DMS53 (cell line): Measurements from ENCODE around the gene ODAD4.
"Not testable (repeated sequence)": the region's sequence is repeated elsewhere in the genome, so short reads cannot be mapped to it uniquely, and the experiment has no call there.

Experiments used
- DNase-seq: peaks from one replicate; lab custom pipeline; 2025; lab: John Stamatoyannopoulos, UW

ODAD4 gene

DNA sequence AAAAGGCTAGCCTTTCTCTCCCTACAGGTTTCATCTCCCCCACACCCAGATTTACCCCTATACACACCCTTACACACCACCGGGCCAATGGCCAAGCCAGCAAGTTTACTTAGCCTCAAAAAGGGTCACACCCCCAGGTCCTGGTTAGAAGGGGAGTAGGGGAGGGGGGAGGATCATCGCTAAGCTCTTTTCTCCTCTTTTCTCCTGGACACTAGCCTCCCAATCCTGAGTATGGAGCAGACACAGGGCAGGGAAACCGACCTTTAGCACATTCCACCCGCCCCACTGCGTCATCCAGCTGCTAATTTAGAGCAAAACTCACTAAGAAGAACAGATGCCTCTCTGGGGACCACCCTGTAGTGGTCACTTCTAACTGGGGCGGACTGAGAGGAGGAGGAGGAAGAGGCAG lies 16.1 kb upstream of the ODAD4 start:
- no peak for DNase-seq

GRCh38 chr17:41915020-41915419 lies 15.4 kb upstream of the ODAD4 start:
- DNase-seq = no peak

DNA sequence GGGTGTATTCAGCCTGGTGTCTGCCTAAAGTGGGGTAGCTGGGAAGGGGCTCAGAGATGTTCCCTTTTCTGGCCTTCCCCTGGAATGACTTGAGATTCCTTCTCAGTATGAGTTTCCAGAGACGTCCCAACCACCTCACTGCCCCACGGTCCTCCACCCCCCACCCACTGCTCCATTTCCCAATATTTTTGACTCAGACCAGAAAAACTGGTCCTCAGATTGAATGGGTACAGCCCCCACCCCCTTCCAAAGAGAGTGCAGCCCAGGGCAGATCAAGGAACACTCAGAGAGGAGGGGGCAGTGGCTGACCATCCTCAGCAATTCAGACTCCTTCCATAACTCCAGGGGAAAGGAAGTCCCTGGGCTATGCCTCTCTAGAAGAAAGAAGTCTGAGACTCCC lies 14.9 kb upstream of the ODAD4 start:
- DNase-seq = no peak

- DNase-seq = no peak
These were observed 13.2 kb upstream of the ODAD4 start for GRCh38 chr17:41917192-41917591.

DNA sequence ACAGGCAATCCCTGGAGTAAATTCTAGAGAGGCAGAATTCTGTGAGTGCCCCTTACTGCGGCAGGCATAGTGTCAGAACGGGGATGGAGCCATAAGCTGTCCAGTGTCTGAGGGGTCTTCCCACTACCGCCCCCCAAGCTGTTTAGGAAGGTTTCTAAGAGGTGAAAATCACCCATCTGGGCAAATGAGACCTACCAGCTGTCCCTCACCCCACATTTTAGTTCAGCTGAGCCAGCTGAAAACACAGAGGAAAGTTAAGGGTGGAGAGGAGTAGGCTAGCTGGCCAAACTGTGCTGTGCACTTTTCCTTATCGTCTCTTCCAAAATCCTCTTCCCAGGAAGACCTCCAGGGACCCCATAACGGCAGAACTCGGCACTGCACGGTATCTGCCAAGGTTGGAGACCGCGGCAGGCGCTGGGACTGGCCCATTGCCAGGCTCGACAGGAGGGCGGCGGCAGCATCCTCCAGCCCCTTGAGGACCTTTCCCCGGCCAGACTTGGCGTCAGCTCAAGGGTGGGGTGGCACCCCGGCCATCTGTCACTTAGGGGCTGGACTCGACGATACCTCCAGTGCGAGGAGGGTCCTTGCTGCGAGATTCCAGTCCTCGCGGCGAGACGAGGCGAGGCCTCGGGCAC lies 12.6 kb upstream of the ODAD4 start:
- no peak for DNase-seq

DNA sequence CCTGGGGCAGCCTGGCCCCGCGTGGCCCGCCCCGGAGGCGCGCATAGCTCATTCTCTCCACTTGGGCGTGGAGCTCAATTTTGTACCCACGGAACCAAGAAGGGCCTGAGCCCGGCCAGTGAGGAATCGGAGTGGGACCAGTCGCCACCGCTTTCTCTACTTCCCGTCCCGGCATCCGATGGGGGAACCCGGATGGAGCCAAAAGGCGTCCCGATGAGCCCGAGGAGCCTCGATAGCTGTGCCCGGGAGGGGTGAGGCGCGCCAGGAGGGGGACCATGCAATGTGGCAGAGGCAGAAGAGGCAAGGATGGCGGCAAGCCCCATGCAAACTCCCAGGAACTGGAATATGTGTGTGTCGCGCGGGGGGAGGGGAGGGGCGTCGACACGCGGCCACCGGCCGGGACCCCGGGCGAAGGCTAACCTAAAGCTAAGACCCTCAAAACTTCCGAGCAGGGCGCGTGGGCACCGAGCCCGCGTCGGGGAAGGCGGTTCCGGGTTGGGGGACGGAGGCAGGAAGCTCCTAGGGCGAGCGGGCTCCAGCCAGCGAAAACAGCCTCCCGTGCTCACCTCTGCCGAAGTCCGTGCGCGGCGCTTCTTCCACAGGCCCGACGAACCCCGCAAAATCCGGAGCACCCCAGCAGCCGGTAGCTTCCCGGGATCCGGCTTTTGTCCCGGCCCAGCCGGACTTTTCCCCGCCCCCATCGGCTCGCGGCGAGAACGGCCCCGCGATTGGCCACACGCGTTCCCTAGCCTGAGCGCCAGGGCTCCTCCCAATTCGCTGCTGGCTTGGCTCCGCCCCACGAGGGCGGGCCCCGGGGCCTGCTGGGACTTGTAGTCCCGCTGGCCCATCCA lies 11.9 kb upstream of the ODAD4 start, which contains the start of gene ACLY:
Gene ACLY, minus strand, starts transcription at position 638 of the 851 bp plus-strand sequence. CDS start 5,078 bp downstream, outside the sequence.
- DNase-seq = peak; percentile 97

- peak; percentile 74 for DNase-seq
These were observed 11.1 kb upstream of the ODAD4 start for GRCh38 chr17:41919165-41919817.

- no peak for DNase-seq
These were observed 10.4 kb upstream of the ODAD4 start for GRCh38 chr17:41919840-41920579.

- no peak for DNase-seq
These were observed 9.8 kb upstream of the ODAD4 start for GRCh38 chr17:41920580-41920955.

GRCh38 chr17:41925991-41926590 lies 4.3 kb upstream of the ODAD4 start:
- DNase-seq = no peak

DNA sequence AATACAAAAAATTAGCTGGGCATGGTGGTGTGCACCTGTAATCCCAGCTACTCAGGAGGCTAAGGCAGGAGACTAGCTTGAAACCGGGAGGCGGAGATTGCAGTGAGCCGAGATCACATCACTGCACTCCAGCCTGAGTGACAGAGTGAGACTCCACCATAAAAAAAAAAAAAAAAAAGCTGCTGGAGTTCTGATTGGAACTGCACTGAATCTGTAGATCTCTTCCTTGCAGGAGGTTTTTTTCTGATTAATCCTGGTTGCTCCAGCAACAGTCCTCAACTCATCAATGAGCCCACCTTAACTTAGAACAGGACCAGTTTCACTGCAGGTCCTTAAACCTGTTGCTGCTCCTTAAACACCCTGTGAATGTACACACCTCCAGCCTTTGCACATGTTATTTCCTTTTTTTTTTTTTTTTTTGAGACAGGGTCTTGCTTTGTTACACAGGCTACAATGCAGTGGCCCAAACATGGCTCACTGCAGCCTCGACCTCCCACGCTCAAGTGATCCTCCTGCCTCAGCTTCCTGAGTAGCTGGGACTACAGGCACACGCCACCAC lies 1.6 kb upstream of the ODAD4 start:
- no peak for DNase-seq

GRCh38 chr17:41930833-41931156 lies 378 bp downstream of the ODAD4 start:
- DNase-seq = not testable (repeated sequence)

DNA sequence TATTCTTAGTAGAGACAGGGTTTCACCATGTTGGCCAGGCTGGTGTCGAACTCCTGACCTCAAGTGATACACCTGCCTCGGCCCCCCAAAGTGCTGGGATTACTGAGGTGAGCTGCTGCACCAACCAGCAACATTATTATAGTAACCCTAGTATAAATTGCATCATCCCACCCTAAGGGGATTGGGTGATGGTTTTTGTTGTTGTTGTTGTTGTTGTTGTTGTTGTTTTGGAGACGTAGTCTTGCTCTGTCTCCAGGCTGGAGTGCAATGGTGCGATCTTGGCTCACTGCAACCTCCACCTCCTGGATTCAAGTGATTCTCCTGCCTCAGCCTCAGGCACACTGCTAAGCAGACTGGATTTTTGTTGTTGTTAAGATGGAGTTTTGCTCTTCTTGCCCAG lies 1.3 kb downstream of the ODAD4 start:
- not testable (repeated sequence) for DNase-seq

DNA sequence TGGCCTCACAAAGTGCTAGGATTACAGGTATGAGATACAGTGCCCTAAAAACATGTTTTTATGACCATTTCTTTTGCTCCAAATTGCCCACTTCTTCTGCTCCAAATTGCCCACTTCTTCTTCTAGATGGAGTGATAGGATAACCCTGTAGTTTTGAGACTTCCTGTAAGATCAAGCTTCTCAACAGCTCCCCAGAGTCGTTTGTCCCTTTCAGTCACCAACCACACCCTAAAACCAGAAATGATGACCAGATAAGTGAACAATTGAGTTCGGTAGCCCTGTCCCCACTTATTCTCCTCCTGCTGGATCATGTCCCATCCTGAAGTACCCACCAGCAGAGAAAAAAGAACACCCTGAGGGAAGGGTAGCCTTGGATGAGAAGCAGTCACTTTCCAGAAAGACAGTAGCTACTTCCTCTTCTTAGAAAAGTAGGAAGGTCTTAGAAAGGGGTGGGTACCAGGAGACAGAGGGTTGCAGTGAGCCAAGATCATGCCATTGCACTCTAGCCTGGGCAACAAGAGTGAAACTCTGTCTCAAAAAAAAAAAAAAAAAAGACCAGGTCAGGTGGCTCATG lies 2.5 kb downstream of the ODAD4 start:
- DNase-seq = no peak

- no peak for DNase-seq
These were observed 5.2 kb downstream of the ODAD4 start for GRCh38 chr17:41935641-41936040.

- DNase-seq = no peak
These were observed 7.8 kb downstream of the ODAD4 start for GRCh38 chr17:41937970-41938954.

- DNase-seq = no peak
These were observed 8.8 kb downstream of the ODAD4 start for GRCh38 chr17:41939044-41939692.

- DNase-seq = no peak
These were observed 9.3 kb downstream of the ODAD4 start for GRCh38 chr17:41939693-41940090.

DNA sequence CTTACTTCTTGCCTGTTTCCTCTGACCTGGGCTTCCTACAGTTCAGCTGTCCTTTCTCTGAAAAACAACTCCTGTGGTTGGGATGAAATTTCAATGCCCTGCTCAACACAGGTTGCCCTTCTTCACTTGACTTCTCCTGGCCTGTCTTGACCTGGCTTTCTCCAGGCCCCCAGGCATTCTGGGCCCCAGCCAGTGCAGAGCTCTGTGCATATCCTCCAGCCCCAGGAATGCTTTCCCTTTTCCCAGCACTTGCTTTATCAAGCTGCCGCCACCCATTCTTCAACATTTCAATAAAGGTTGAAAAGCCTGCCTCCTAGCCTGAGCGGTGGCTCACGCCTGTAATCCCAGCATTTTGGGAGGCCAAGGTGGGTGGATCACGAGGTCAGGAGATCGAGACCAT lies 10.8 kb downstream of the ODAD4 start:
- no peak for DNase-seq
